GM21529 (cell line): Measurements from ENCODE around the gene AUTS2.
A peak's percentile ranks its signal among the peaks of the same experiment; 100 is the strongest.

ENCODE experiments used
- ATAC-seq: cut with Tn5 transposase; IDR thresholded peaks from one replicate; pipeline ENCODE4 v1.9.1; 2021; ENCODE audit not compliant: unreplicated experiment

The AUTS2 gene

DNA sequence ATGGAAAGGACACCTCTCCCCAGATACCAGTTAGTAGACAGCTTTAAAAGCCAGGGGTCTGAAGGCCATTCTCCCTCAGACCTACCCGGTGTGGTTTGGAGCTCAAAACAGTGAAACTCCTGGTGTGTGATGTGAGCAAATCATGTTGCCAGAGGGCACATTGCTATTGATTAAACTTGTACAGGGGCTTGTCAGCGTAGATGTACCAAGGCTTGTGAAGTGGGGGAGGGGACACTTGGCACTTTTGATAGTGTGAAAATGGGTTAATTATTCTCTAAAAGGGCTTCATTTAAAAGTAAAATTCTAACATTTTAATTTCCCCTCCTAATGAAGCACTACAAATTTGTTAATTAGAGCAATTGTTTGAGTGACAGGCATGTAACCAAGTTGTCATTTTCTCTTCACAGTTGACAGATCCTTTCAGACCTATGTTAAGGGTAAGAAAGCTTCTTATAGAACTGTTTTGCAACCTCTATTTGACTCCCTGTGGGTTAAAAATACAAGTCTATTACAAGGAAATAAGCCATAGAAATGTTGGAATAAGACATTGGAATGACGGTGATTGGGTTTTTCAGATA is 1176.8 kb downstream of the AUTS2 start:
- no peak for ATAC-seq

- ATAC-seq, result peak; percentile 58
These were observed 1177.4 kb downstream of the AUTS2 start for GRCh38 chr7:70775570-70776156.

- ATAC-seq, result peak; percentile 74
These were observed 1178.4 kb downstream of the AUTS2 start for GRCh38 chr7:70776627-70777101.

DNA sequence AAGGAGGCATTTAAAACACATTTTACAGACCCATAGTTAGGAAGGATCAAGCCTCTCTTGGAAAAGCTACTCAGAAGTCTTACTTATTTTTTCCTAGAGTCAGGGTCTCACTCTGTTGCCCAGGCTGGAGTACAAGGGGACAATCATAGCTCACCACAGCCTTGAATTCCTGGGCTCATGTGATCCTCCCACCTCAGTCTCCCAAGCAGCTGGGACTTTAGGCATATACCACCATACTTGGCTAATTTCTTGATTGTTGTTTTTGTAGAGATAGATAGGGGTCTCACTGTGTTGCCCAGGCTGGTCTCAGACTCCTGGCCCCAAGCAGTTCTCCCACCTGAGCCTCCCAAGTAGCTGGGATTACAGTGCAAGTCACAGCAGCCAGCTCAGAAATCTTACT is 1179.0 kb downstream of the AUTS2 start:
- ATAC-seq, result no peak

- no peak for ATAC-seq
These were observed 1180.3 kb downstream of the AUTS2 start for GRCh38 chr7:70778585-70778984.

DNA sequence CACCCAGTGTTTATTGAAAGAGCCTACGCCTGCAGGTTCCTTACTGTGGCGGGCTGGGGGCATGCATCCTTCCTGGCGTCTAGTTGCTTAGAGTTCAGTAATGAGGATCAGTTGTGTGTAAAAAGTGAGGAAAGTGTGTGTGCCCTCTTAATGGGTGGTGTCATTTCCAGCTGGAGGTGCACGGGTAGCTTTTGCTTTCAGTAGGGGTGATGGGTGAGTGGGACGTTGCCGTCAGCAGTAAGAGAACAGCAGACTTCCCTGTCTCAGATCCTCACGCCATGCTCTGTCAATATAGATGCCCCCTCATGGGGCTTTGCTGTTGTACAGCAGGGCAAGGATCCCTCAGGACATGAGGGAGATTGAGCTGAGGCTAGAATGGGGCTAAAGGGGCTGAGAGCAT is 1181.0 kb downstream of the AUTS2 start:
- ATAC-seq, result no peak

DNA sequence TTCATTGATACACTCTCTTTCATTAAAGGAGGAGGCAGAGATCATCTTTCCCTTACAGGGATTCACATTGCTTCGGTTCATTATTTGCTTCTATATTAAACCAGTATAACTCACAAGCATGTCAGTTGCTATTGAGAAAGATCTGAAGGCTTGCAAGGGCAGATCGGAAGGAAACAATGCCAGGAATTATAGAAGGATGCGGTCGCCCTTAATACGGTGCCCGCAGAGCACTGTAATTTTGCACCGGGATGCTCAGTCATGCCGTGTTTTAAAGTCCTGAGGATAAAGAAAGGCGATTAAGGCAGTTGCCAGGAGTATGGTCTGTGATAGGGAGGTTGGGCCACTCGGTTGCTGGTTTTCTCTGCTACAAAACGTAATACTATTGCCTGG is 1183.6 kb downstream of the AUTS2 start:
- no peak for ATAC-seq

DNA sequence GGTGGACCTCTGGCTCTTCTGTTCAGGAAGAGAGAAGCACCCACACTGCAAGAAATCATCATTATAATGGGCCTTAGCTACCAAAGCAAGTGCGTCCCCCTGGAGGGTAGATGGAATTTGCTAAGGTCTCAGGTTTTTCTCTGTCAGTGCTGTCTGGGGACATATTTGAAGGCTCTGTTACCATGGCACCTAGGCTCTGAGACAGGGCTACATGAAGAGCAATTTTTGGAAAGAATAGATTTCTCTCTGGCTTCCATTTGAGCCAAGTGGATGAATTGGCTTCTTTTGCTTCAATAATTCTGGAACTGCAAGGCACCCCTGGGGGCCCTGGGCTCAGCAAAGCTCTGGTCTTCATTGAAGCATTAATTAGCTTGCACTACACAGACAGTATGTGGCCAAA is 1184.5 kb downstream of the AUTS2 start:
- ATAC-seq, result no peak

DNA sequence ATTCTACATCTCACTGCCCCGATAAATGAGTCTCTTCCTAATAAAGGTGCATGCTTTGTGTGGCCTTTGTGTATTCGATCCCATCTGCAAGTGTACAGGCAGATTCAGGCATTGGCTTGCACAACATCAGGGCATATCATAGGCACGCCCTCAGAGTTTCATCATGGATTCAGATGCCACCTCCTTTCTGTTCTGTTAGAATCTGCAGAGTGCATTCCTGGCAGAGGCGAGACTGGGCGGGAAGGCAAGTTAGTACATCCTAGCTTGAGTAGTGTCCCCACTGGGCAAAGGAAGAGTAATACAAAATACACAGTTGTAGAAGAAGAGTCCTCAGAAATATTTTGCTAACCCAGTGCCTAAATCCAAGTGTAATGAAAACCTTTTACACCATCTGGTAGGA is 1187.2 kb downstream of the AUTS2 start:
- no peak for ATAC-seq

DNA sequence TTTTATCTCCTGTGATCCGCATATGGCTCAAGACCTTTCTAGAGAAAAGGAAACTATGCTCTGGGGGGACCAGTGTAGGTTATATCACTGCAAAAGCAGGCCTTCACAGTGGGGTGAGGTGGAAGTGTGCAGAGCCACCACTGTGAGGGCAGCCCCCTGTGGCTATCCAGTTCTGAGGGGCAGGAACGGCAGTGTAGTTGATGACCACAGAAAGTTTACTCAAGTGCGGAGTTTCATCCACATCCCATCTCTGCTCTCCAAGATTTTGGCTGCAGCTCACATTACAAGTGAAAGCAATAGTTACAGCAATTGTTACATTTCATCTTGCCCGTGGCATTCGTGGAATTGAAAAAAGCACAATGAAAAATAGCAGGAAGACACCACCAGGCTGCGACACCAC is 1187.8 kb downstream of the AUTS2 start:
- no peak for ATAC-seq

- no peak for ATAC-seq
These were observed 1189.0 kb downstream of the AUTS2 start for GRCh38 chr7:70787286-70787685.

DNA sequence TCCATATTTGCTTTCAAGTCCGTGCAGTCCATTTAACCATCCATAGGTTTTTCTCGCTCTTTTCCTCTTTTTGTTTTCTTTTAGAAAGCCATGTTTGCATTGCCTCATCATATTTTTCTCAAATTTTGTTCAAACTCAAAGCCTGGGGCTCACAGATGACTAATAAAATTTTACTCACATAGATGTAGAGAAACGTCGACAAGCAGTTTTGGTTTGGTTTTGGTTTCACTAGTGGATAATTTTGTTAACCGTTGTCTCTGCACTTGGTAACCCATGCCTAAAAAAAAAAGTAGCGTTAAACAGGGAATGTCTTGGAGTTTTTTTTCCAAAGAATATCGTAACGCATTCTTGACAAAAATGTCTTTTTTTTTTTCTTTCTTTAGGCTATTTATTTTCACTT is 1189.5 kb downstream of the AUTS2 start:
- ATAC-seq, result no peak

GRCh38 chr7:70788276-70788675 is 1190.0 kb downstream of the AUTS2 start:
- ATAC-seq, result no peak

DNA sequence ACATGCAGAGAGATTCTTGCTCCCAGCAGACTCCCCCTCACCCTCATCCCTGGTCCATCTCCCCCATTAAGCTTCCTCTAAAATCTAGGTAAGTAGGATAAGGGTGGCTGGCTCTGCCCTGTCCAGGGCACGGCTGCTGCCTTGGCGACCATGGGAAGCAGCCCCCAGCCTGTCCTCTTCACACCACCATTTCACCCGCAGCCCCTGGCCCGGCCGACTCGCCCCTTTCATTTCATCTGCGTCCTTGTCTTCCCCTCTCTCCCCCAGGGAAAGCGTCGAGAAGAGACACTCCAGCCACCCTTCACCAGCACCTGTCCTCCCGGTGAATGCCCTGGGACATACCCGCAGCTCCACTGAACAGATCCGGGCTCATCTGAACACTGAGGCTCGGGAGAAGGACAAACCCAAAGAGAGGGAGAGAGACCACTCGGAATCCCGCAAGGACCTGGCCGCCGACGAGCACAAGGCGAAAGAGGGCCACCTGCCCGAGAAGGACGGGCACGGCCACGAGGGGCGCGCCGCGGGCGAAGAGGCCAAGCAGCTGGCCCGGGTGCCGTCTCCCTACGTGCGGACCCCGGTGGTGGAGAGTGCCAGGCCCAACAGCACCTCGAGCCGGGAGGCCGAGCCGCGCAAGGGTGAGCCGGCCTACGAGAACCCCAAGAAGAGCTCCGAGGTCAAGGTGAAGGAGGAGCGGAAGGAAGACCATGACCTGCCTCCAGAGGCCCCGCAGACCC is 1191.4 kb downstream of the AUTS2 start:
- no peak for ATAC-seq

- ATAC-seq, result no peak
These were observed 1192.2 kb downstream of the AUTS2 start for GRCh38 chr7:70790215-70791073.

DNA sequence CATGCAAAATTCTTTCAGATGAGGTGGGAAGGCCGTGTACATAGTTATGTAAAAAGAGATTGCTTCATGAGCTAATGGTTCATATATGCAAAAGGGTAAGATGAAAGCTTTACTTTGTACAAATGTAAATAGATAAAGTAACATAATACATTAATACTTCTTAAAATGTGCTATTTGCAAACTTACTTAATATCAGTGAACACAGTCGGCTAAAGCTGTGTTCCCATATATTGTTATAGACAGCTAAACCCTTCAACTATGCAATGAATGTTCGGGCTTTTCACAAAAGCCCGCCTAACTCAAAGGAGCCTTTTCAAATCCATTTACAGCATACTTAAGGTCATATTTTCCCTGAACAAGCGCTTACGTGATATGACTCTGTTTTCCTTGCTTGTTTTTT is 1193.1 kb downstream of the AUTS2 start:
- ATAC-seq, result no peak

- ATAC-seq, result no peak
These were observed 1194.8 kb downstream of the AUTS2 start for GRCh38 chr7:70793060-70793459.

DNA sequence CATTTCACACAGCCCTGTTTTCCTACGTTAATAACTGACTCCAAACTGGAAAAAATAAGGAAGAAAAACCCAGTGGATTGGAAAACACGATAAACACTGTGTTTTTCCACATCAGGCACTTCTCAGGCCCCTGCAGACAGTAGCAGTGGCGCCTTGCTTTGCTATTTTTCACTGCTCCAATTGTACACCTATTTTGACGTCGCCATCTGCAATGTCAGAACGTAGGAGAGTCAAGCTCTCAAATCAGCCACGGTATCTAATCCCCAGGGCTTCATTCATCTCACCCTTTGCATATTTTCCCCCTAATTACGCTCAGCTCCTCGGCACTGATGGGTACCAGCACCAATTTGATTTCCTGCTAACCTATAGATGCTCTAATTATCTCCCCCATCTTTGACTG is 1195.5 kb downstream of the AUTS2 start:
- no peak for ATAC-seq

- no peak for ATAC-seq
These were observed 1196.7 kb downstream of the AUTS2 start for GRCh38 chr7:70794962-70795361.

DNA sequence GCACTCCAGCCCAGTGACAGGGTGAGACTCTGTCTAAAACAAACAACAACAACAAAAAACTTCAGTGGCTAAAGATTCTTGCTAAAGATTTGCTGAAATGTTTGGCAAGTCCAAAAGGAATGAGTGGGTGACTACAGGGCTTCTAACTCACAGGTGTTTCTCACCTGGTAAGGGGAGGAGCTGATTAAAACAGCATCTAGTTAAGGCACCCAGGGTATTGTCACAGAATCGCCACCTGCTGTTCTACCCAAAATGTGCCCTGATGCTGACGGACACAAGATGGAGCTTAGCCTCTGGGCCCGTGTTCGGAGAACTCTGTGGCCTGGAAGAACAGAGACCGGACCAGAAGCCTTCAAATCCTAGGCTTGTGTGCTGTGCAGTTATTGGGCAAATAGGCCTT is 1197.7 kb downstream of the AUTS2 start:
- no peak for ATAC-seq

GRCh38 chr7:70797109-70797514 is 1198.8 kb downstream of the AUTS2 start:
- no peak for ATAC-seq
